Measurements from ENCODE around the gene ATXN2. TPM values are rescaled to one million over a fixed set of nuclear protein-coding genes. Genes with fewer than 3 reads are reported as not detected.
"Not testable (repeated sequence)": the region's sequence is repeated elsewhere in the genome, so short reads cannot be mapped to it uniquely, and the experiment has no call there.

ATXN2 gene
- total RNA-seq, 1 experiment from 2014 or later, result 72.9 TPM

DNA sequence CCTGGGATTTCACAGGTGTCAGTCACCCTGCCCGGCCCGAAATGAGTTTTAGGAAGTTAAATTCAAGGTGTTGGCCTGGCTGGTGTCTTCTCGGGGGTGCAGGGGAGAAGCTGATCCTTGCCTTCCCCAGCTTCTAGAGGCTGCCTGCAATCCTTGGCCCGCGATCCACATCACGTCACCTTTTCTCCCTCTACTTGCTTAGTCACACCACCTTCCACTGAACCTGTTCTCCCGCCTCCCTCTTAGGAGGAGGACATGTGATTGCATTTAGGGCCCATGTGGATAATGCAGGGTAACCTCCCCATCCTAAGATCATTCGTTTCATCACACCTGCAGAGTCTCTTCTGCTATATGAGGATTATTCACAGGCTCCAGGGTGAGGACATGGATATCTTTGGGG, 25.4 kb upstream of the ATXN2 start:
- peaks cover 0 to 2% of the 10 kb centered on the region in 2 experiments; a peak in 1 of 4 replicates for H3K4me1 Mint-ChIP-seq
- no peak for TF ChIP-seq CTCF (conservative IDR thresholded peaks at IDR 0.05)
- no peak overlapping the region for H2BK20ac ChIP-seq (ENCODE audit: low read depth, low read length, poor library complexity, severe bottlenecking)
- no peak overlapping the region for H3K14ac ChIP-seq (ENCODE audit: insufficient read depth, low read length)
- H3K4me1 ChIP-seq (ENCODE audit: insufficient read depth, low read length), result no peaks in the 10 kb centered on the region
- no peak overlapping the region for H3K9ac ChIP-seq (ENCODE audit: extremely low read depth, insufficient read length, low read length)
- no peaks in the 10 kb centered on the region for H3K79me2 ChIP-seq (ENCODE audit: insufficient read depth, low read length)
- H3K4me2 ChIP-seq (ENCODE audit: insufficient read depth, insufficient read length, low read length), result no peak overlapping the region
- no peak overlapping the region for H2AFZ ChIP-seq (ENCODE audit: low read length)
- no peak overlapping the region for H2BK12ac ChIP-seq (ENCODE audit: insufficient read length, low read depth, low read length)
- peak overlapping the region; percentile 21 to 93 (median 44); a peak in 3 of 7 replicates for H3K27ac Mint-ChIP-seq
- no peak overlapping the region for H4K5ac ChIP-seq (ENCODE audit: insufficient read length, low read depth, low read length)
- no peak overlapping the region for H3K4me3 Mint-ChIP-seq
- H3K18ac ChIP-seq (ENCODE audit: insufficient read length, low read depth, low read length), result no peak overlapping the region
- H3K27me3 ChIP-seq (ENCODE audit: insufficient read depth, low read length), result no peaks in the 10 kb centered on the region
- no peak overlapping the region for H3K27ac ChIP-seq (ENCODE audit: insufficient read length, low read depth, low read length)
- no peak overlapping the region for H2BK15ac ChIP-seq (ENCODE audit: low read depth, low read length)
- no peak overlapping the region for H3K23ac ChIP-seq (ENCODE audit: insufficient read length, low read depth, low read length)
- no peak overlapping the region for H3K4ac ChIP-seq (ENCODE audit: low read depth, low read length)
- H2BK5ac ChIP-seq (ENCODE audit: insufficient read length, low read length), result no peak overlapping the region
- H4K91ac ChIP-seq (ENCODE audit: insufficient read length, low read depth, low read length), result no peak overlapping the region
- H4K8ac ChIP-seq (replicated peaks; ENCODE audit: insufficient read length, low read depth, low read length), result no peak overlapping the region
- H2BK120ac ChIP-seq (ENCODE audit: low read depth, low read length, poor library complexity, severe bottlenecking), result no peak overlapping the region
- no peaks in the 10 kb centered on the region for H3K23me2 ChIP-seq (ENCODE audit: insufficient read length, low read depth, low read length, poor library complexity, severe bottlenecking)
- no CpG with 5 or more reads among the region's 8 CpGs for WGBS (ENCODE audit: extremely low coverage, insufficient read length, low lambda C conversion rate)
- DNase-seq, result no peak
- H2AK5ac ChIP-seq (ENCODE audit: insufficient read length, low read length), result no peak overlapping the region
- no peaks in the 10 kb centered on the region for H4K20me1 ChIP-seq (ENCODE audit: control insufficient read depth, insufficient read depth, insufficient read length)
- H3K56ac ChIP-seq (ENCODE audit: insufficient read length, low read depth, low read length), result no peak overlapping the region
- H3K9me3 Mint-ChIP-seq, result no peaks in the 10 kb centered on the region
- no peaks in the 10 kb centered on the region for H3K79me1 ChIP-seq (ENCODE audit: insufficient read depth, low read depth, low read length, poor library complexity, severe bottlenecking)
- no peaks in the 10 kb centered on the region for H3K36me3 Mint-ChIP-seq (ENCODE audit: insufficient read depth in 1 of 3, low read depth in 3 of 3)
- no peaks in the 10 kb centered on the region; the same call in 1 of the 2 replicates for H3K27me3 Mint-ChIP-seq (ENCODE audit: low read depth)
- H3K9me3 ChIP-seq (ENCODE audit: control insufficient read depth, low read depth, low read length), result no peaks in the 10 kb centered on the region
- no peak overlapping the region for H3T11ph ChIP-seq (ENCODE audit: low read length)

GRCh38 chr12:111617841-111618240, 18.7 kb upstream of the ATXN2 start:
- not testable (repeated sequence) for H3K4me1 ChIP-seq (ENCODE audit: insufficient read depth, low read length); H3K4me2 ChIP-seq (ENCODE audit: insufficient read depth, insufficient read length, low read length); H3K27me3 Mint-ChIP-seq (ENCODE audit: low read depth); H3T11ph ChIP-seq (ENCODE audit: low read length); H4K91ac ChIP-seq (ENCODE audit: insufficient read length, low read depth, low read length); H3K18ac ChIP-seq (ENCODE audit: insufficient read length, low read depth, low read length); H3K9ac ChIP-seq (ENCODE audit: extremely low read depth, insufficient read length, low read length); H2BK120ac ChIP-seq (ENCODE audit: low read depth, low read length, poor library complexity, severe bottlenecking); H3K4me1 Mint-ChIP-seq; H3K14ac ChIP-seq (ENCODE audit: insufficient read depth, low read length); H3K27ac Mint-ChIP-seq; H2AK5ac ChIP-seq (ENCODE audit: insufficient read length, low read length); H3K79me1 ChIP-seq (ENCODE audit: insufficient read depth, low read depth, low read length, poor library complexity, severe bottlenecking); H3K56ac ChIP-seq (ENCODE audit: insufficient read length, low read depth, low read length); DNase-seq; H3K36me3 Mint-ChIP-seq (ENCODE audit: insufficient read depth in 1 of 3, low read depth in 3 of 3); H3K27me3 ChIP-seq (ENCODE audit: insufficient read depth, low read length); H3K79me2 ChIP-seq (ENCODE audit: insufficient read depth, low read length); H2BK12ac ChIP-seq (ENCODE audit: insufficient read length, low read depth, low read length); H4K5ac ChIP-seq (ENCODE audit: insufficient read length, low read depth, low read length); H4K20me1 ChIP-seq (ENCODE audit: control insufficient read depth, insufficient read depth, insufficient read length); H2AFZ ChIP-seq (ENCODE audit: low read length); H3K4me3 Mint-ChIP-seq; H3K27ac ChIP-seq (ENCODE audit: insufficient read length, low read depth, low read length); H3K9me3 ChIP-seq (ENCODE audit: control insufficient read depth, low read depth, low read length); H3K4ac ChIP-seq (ENCODE audit: low read depth, low read length); H2BK20ac ChIP-seq (ENCODE audit: low read depth, low read length, poor library complexity, severe bottlenecking); H3K9me3 Mint-ChIP-seq; H3K23me2 ChIP-seq (ENCODE audit: insufficient read length, low read depth, low read length, poor library complexity, severe bottlenecking); H2BK15ac ChIP-seq (ENCODE audit: low read depth, low read length); H4K8ac ChIP-seq (replicated peaks; ENCODE audit: insufficient read length, low read depth, low read length); H3K23ac ChIP-seq (ENCODE audit: insufficient read length, low read depth, low read length); H2BK5ac ChIP-seq (ENCODE audit: insufficient read length, low read length)
- no CpG with 5 or more reads among the region's 10 CpGs for WGBS (ENCODE audit: extremely low coverage, insufficient read length, low lambda C conversion rate)

Measured in H9 (cell line).